ENCODE results near the gene HOXD4.

DNA sequence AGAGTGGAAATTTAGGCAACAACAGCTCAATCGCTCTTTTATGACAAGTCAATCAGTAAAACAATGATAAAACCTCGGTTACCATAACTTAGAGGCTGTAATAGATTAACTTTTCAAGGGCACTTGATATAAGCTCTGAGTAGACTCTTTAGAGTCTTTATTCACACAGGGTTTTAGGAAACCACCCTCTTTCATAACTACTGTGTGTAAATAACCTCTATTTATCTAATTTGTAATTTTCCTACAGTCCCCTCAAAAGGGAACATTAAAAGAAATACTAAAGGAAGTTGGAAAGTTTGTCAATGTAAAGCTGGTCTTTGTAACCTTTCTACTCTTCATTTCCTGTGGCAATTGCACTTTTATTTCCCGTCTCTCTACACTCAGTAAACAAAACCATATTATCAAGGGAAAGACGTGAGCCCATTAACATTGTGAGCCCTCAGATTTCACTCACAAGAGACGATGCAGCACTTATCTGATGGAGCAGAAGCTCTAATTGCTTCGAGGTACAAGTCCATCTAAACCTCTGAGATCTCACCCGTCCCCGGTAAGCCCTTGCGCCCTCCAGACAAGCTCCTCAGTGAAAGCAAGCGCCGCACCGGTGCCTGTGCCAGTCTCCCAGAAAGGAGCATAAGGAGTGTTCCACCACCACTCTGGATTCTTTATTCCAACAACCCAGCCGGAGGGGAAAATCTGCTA lies 36.0 kb downstream of the HOXD4 start:
- TF ChIP-seq, protein P1, sequence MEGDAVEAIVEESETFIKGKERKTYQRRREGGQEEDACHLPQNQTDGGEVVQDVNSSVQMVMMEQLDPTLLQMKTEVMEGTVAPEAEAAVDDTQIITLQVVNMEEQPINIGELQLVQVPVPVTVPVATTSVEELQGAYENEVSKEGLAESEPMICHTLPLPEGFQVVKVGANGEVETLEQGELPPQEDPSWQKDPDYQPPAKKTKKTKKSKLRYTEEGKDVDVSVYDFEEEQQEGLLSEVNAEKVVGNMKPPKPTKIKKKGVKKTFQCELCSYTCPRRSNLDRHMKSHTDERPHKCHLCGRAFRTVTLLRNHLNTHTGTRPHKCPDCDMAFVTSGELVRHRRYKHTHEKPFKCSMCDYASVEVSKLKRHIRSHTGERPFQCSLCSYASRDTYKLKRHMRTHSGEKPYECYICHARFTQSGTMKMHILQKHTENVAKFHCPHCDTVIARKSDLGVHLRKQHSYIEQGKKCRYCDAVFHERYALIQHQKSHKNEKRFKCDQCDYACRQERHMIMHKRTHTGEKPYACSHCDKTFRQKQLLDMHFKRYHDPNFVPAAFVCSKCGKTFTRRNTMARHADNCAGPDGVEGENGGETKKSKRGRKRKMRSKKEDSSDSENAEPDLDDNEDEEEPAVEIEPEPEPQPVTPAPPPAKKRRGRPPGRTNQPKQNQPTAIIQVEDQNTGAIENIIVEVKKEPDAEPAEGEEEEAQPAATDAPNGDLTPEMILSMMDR (IDR thresholded peaks at IDR 0.05 in 4 of 5, conservative IDR thresholded peaks at IDR 0.05 in 1 of 5) = no peak
- TF ChIP-seq POLR2A (IDR thresholded peaks at IDR 0.05) = no peak
